Measurements from ENCODE around the gene ZNF441. TPM values are rescaled to one million over a fixed set of nuclear protein-coding genes. Genes with fewer than 3 reads are reported as not detected.

ZNF441 gene
- total and polyA plus RNA-seq, 2 of the 13 experiments (the other 11 are each of a cell fraction or from before 2014, with no cell fraction given) = 2.8 to 10.0 TPM

DNA sequence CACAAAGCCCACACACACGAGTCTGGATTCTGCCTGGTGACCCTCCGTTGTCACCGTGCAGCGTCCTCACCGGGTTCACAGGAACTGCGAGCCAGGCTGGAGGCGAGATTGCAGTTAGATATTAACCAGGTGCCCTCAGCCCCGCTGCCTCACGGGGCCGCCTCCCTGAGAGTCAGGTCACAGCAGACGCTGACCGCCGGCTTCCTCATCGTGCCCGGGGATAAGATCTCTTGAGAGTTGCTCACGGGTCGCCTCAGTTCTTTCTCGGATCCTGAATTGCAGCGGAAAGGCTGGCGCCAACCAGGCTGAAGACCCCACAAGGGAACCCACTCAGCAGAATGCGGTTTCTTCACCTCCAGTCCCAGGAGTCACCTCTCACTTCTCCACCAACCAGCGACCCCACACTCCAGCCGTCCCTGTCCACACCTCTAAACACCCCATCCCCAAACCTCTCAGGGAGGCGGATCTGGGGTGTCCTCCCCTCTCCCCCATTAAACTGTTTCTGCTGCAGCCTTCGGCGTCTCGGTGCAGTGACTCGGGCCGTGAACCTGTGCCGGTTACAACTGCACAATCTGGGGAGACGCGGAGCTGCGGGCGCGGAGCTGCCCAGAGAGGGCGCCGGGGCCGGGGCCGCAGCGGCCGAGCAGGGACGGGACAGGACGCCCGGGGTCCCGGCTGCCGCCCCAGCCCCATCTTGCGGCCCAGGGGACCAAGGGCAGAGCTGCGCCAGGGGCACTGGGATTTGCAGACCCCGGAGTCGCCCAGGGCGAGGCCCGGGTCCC lies 28.6 kb upstream of the ZNF441 start (continued):
- TF ChIP-seq ZNF232 (CRISPR knock-in tag; IDR thresholded peaks at IDR 0.05; ENCODE audit: borderline replicate concordance) (0 out of 2 replicates have a peak, but pooled peaks have one; percentile 24), ARID5B (CRISPR knock-in tag; IDR thresholded peaks at IDR 0.05) (peak; percentile 47), ZNF607 (CRISPR knock-in tag; IDR thresholded peaks at IDR 0.05; ENCODE audit: borderline replicate concordance) (peak; percentile 34; the same call in 1 of the 2 replicates), CSRNP2 (CRISPR knock-in tag; conservative IDR thresholded peaks at IDR 0.05; ENCODE audit: low read depth) (no peak), AGO2 (optimal IDR thresholded peaks at IDR 0.05; ENCODE audit: low read depth, low read length) (peak; percentile 69), POLR2AphosphoS5 (IDR thresholded peaks at IDR 0.05; ENCODE audit: low read depth, low read length) (peak; percentile 73), ZFY (CRISPR knock-in tag; IDR thresholded peaks at IDR 0.05) (no peak; the same call in 1 of the 2 replicates), ZFP90 (CRISPR knock-in tag; IDR thresholded peaks at IDR 0.05; ENCODE audit: borderline replicate concordance) (peak; percentile 62; the same call in 1 of the 2 replicates), AGO1 (IDR thresholded peaks at IDR 0.05; ENCODE audit: low read depth, low read length, poor library complexity, severe bottlenecking) (no peak), TOPORS (CRISPR knock-in tag; IDR thresholded peaks at IDR 0.05) (no peak), ZNF766 (CRISPR knock-in tag; IDR thresholded peaks at IDR 0.05; ENCODE audit: borderline replicate concordance) (0 out of 2 replicates have a peak, but pooled peaks have one; percentile 61), THAP7 (CRISPR knock-in tag; IDR thresholded peaks at IDR 0.05) (no peak), MXI1 (IDR thresholded peaks at IDR 0.05; ENCODE audit: borderline replicate concordance, low read depth, low read length) (peak; percentile 70; the same call in 1 of the 3 replicates), U2AF1 (optimal IDR thresholded peaks at IDR 0.05; ENCODE audit: low read depth, low read length) (no peak), ZFX (CRISPR knock-in tag; IDR thresholded peaks at IDR 0.05; ENCODE audit: low read depth) (peak; percentile 51; the same call in 1 of the 2 replicates), ZSCAN12 (CRISPR knock-in tag; IDR thresholded peaks at IDR 0.05) (0 out of 2 replicates have a peak, but pooled peaks have one; percentile 15)
- TF ChIP-seq, protein P1, sequence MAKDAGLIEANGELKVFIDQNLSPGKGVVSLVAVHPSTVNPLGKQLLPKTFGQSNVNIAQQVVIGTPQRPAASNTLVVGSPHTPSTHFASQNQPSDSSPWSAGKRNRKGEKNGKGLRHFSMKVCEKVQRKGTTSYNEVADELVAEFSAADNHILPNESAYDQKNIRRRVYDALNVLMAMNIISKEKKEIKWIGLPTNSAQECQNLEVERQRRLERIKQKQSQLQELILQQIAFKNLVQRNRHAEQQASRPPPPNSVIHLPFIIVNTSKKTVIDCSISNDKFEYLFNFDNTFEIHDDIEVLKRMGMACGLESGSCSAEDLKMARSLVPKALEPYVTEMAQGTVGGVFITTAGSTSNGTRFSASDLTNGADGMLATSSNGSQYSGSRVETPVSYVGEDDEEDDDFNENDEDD (CRISPR knock-in tag; IDR thresholded peaks at IDR 0.05; ENCODE audit: borderline replicate concordance) = 0 out of 2 replicates have a peak, but pooled peaks have one; percentile 20
- TF ChIP-seq, protein P2, sequence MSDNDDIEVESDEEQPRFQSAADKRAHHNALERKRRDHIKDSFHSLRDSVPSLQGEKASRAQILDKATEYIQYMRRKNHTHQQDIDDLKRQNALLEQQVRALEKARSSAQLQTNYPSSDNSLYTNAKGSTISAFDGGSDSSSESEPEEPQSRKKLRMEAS (IDR thresholded peaks at IDR 0.05) = peak; percentile 42; the same call in 1 of the 2 replicates
- TF ChIP-seq, protein P3, sequence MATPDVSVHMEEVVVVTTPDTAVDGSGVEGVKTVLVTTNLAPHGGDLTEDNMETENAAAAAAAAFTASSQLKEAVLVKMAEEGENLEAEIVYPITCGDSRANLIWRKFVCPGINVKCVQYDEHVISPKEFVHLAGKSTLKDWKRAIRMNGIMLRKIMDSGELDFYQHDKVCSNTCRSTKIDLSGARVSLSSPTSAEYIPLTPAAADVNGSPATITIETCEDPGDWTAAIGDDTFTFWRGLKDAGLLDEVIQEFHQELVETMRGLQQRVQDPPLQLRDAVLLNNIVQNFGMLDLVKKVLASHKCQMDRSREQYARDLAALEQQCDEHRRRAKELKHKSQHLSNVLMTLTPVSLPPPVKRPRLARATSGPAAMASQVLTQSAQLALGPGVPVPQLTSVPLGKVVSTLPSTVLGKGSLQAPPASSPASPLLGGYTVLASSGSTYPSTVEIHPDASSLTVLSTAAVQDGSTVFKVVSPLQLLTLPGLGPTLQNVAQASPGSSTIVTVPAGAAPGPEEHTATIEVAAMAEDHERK (CRISPR knock-in tag; IDR thresholded peaks at IDR 0.05; ENCODE audit: low read depth) = no peak

Measured in HepG2 (cell line).